GM12864 (cell line): ENCODE results near the gene SRCIN1.

Source experiments
- DNase-seq: peaks from one replicate; pipeline ENCODE4 v3.0.0-alpha.2; 2011; ENCODE audit warnings: low read depth
- H3K4me3 ChIP-seq: 2 replicates; pipeline ENCODE4 v1.5.1; 2011; ENCODE audit warnings: mild to moderate bottlenecking, low read depth, low read length, control low read depth
- TF ChIP-seq, protein P1 (sequence below): IDR thresholded peaks from 2 replicates; pipeline ENCODE4 v1.5.1; 2011; ENCODE audit warnings: low read depth, mild to moderate bottlenecking, moderate library complexity, low read length, control low read depth, inconsistent platforms; ENCODE audit errors: missing control alignments

The SRCIN1 gene

DNA sequence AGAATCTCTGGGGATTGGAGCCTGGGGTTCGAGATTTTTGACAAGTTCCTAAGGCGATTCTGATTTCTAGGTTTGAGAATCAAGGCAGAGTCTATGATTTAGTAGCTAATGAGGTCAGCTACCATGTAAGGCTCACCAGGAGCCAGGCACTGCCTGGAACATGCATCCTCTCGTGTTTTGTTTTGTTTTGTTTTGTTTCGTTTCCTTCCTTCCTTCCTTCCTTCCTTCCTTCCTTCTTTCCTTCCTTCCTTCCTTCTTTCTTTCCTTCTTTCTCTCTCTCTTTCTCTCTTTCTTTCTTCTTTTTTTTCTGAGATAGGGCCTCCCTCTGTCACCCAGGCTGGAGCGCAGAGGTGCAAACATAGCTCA, 39.1 kb downstream of the SRCIN1 start:
- no peak for DNase-seq
- H3K4me3 ChIP-seq: no peak overlapping the region
- TF ChIP-seq, protein P1, sequence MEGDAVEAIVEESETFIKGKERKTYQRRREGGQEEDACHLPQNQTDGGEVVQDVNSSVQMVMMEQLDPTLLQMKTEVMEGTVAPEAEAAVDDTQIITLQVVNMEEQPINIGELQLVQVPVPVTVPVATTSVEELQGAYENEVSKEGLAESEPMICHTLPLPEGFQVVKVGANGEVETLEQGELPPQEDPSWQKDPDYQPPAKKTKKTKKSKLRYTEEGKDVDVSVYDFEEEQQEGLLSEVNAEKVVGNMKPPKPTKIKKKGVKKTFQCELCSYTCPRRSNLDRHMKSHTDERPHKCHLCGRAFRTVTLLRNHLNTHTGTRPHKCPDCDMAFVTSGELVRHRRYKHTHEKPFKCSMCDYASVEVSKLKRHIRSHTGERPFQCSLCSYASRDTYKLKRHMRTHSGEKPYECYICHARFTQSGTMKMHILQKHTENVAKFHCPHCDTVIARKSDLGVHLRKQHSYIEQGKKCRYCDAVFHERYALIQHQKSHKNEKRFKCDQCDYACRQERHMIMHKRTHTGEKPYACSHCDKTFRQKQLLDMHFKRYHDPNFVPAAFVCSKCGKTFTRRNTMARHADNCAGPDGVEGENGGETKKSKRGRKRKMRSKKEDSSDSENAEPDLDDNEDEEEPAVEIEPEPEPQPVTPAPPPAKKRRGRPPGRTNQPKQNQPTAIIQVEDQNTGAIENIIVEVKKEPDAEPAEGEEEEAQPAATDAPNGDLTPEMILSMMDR: no peak

DNA sequence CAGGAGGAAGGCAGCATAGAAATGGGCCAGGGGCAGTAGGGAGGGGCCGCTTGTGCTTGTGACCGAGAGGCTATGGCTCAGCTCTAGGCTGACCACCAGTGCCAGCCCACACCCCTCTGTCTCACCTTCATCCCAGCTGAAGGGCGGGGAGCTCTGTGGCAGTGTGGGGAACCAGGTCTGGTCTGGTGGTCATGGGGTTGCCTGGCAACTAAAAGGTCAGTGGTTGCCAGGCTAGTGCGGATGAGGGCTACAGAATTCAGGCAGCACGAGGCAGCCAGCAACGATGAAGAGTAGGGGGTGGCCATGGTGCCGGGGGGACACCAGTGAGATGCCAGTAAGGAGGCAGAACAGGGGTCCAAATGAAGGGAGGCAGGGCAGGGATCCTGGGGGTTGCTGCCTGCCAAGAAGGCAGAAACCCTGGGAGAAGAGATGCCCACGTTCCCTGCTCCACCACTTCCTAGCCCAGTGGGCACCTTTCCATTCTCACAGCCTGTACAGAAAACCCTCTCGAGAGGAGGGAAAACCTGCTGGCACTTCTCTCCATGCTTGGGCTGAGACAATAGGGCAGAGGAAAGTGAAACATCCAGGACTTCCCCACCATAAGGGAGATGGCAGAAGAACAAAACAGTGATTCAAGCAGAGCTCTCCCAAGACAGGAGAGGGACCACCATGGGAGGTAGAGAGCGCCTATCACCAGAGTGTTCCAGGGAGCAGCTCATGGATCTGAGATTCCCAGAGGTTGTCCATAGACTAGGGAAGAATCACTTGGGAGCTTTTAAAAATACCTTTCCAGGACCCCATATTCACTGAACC, 39.7 kb downstream of the SRCIN1 start:
- TF ChIP-seq, protein P1: no peak

DNA sequence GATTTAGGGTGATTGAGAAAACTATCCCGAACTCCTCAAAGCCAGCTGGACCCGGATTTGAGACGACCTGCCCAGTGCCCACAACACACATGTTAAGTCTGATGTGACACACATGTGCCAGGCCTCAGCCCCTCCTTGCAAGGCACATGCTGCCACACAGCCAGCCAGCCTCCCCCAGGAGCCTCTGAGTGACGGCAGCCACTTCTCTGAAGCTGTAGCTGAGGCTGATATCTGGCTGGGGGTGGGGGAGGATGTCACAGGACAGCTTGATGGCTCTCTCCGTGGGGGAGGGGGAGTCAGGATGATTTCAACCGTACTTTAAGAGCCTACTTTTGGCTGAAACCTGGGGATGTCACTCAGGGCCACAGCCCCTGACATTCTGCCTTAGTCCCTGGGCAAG, 40.9 kb downstream of the SRCIN1 start:
- no peak overlapping the region for H3K4me3 ChIP-seq
- TF ChIP-seq, protein P1: no peak
- no peak for DNase-seq

More for the DNA sequence above, 39.7 kb downstream of the SRCIN1 start:
- DNase-seq: no peak
- no peak overlapping the region for H3K4me3 ChIP-seq

DNA sequence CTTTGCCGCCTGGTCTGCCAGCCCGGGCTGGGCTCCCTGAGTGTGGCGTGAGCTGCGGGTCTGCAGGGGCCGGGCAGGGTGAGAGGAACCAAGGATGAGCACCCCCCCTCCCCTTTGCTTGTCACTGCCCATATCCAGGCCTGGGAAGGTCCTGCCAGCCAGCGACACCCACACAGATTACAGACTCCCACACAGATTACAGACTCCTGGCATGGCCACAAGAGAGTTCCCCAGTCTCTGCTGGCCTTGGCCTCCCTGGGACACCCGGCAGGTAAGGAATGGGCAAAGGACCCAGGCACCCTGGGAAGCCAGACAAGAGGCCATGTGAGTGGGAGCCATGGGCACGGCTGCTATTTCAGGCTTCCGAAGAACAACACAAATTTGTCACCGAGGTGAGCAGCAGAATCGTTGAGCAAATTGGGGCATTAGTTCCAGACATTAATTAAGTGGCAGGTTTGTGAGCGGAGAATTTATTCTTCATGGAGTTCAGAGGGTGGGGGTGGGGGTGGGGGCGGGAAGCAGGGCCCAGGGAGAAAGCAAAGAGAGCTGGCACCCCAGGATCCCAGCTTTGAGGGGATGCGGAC, 41.4 kb downstream of the SRCIN1 start:
- TF ChIP-seq, protein P1: no peak
- DNase-seq: no peak
- no peak overlapping the region for H3K4me3 ChIP-seq

DNA sequence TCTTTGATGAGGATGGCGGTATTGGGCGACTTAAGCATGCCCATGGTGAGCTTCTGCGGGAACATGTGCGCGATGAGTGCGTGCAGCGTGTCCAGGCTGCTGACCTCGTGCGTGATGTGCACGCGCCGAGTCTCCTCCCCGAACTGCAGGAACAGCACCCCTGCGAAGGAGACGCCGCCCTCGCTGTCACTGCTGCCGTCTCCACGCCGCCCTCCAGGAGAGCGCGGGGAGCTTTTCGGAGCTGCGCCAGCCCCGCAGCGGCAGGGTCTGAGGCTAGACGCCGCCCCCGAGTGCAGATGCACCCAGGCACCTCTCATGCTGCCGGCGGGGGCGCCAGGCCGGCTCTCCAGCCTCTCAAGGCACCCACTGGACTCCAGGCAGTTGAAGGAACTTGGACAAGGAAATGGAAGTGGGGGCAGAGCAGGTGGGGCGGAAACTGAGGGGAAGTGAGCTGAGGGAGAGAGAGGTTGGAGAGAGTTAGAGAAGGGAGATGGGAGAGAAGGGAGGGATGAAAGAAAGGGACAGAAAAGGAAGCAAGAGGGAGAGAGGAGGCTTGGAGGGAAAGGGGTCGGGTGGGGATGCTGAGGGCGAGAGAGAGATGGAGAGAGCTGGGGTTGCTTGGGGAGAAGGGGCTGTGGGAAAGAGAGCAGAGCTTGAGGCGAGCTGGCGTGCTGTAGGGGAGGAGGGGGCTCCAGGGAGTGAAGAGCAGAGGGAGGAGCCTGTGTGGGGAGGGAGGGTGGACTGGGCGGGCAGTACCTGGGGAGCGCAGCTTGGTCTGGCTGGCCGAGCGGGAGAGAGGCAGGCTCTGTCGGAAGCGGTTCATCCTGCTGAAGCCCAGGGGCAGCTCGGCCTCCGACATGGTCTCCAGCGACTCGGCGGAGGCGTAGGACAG, 42.1 kb downstream of the SRCIN1 start:
- TF ChIP-seq, protein P1: no peak
- no peak overlapping the region for H3K4me3 ChIP-seq
- no peak for DNase-seq

DNA sequence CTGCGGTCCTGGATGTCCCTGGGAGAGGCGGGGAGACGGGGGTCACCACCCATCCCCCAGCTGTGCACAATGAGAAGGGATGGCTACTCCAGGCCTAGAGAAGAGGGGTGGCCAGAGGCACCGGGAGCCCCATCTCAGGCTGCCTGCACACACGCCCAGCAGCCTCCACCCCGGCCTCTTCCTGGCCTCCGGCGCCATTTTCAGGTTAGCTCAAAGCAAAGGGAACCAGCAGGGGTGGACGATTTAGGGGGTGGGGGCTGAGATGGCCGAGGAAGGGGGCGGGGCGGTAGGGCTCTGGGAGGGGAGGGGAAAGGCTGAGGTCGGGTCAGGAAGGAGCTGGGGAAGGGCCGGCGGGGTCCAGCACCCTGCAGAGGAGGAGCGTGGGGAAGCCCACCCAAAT, 42.8 kb downstream of the SRCIN1 start:
- H3K4me3 ChIP-seq: no peak overlapping the region
- TF ChIP-seq, protein P1: no peak
- DNase-seq: no peak
